Measurements from ENCODE around the gene TCOF1.
A peak's percentile ranks its signal among the peaks of the same experiment; 100 is the strongest.

TCOF1 gene

GRCh38 chr5:150436141-150436680, 78.7 kb downstream of the TCOF1 start:
- DNase-seq = peak; percentile 94 to 95

- DNase-seq = no peak
Observed at GRCh38 chr5:150438873-150439546, 81.5 kb downstream of the TCOF1 start.

GRCh38 chr5:150440948-150441812, 83.7 kb downstream of the TCOF1 start:
- DNase-seq = no peak

GRCh38 chr5:150441813-150442698, 84.6 kb downstream of the TCOF1 start:
- DNase-seq = no peak

- DNase-seq = no peak
Observed at GRCh38 chr5:150442699-150443080, 85.2 kb downstream of the TCOF1 start.

- no peak for DNase-seq
Observed at GRCh38 chr5:150443242-150444075, 86.0 kb downstream of the TCOF1 start.

- no peak for DNase-seq
Observed at GRCh38 chr5:150444770-150445169, 87.3 kb downstream of the TCOF1 start.

GRCh38 chr5:150446088-150446487, 88.6 kb downstream of the TCOF1 start:
- DNase-seq = no peak

- no peak for DNase-seq
Observed at GRCh38 chr5:150446583-150446982, 89.1 kb downstream of the TCOF1 start.

GRCh38 chr5:150447188-150447587, 89.7 kb downstream of the TCOF1 start:
- DNase-seq = no peak

- DNase-seq = no peak
Observed at GRCh38 chr5:150448334-150448733, 90.8 kb downstream of the TCOF1 start.

- DNase-seq = no peak
Observed at GRCh38 chr5:150448952-150449516, 91.5 kb downstream of the TCOF1 start.

Measured in stimulated activated CD4-positive, alpha-beta T cell treated with anti-CD3 and anti-CD28 coated beads, Interleukin-2, amount 100 ng/mL, for 48 hours (primary cell).